ENCODE data around the gene ETFA.
A peak's percentile ranks its signal among the peaks of the same experiment; 100 is the strongest.

The ETFA gene

DNA sequence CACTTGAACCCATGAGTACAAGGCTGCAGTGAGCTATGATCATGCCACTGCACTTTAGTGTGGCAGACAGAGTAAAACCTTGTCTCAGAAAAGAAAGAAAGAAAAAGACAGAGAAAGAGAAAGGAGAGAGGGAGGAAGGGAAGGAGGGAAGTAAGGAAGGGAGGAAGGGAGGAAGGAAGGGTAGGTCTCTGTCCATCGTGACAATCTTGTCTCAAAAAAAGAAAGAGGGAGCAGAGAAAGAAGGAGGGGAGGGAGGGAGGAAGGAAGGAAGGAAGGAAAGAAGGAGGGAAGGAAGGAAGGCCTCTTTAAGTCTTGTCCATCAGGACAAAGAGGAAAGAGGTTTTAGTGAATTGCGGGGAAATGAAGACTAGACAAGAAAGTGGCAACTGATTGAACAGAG lies 122.2 kb downstream of the ETFA start:
- DNase-seq (ENCODE audit: low spot score in 2 of 2) (no peak), ATAC-seq (ENCODE audit: low read depth) (no peak)
- Mint-ChIP-seq H3K27me3 (peaks cover 25% of the 10 kb centered on the region), H3K4me3 (no peak overlapping the region), H3K4me1 (peaks cover 11% of the 10 kb centered on the region), H3K36me3 (no peaks in the 10 kb centered on the region), H3K27ac (no peak overlapping the region), H3K9me3 (peaks cover 1% of the 10 kb centered on the region)

DNA sequence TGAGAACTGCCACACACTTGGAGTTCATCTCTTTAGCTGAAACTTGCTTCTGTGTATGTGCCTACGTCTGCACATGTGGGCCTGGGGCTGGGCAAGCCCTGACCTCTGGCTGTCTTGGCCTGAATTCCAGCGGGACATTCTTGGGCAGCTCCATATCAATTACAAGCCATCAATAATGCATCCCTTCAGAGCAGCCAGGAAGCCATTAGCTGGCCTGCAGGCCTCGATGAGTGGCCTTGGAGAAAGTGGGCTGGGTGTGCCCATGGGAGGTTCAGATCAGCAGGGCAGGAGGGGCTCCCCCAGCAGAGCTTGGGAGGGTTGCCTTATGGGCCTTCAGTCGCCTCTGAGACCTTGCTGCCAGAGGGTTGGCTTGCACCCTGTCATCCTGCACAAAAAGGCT lies 124.1 kb downstream of the ETFA start:
- Mint-ChIP-seq H3K27me3 (peaks cover 27% of the 10 kb centered on the region), H3K4me3 (no peak overlapping the region), H3K36me3 (no peaks in the 10 kb centered on the region), H3K27ac (no peak overlapping the region), H3K4me1 (peaks cover 11% of the 10 kb centered on the region), H3K9me3 (peaks cover 1% of the 10 kb centered on the region)
- DNase-seq (ENCODE audit: low spot score in 2 of 2) (no peak), ATAC-seq (ENCODE audit: low read depth) (no peak)

DNA sequence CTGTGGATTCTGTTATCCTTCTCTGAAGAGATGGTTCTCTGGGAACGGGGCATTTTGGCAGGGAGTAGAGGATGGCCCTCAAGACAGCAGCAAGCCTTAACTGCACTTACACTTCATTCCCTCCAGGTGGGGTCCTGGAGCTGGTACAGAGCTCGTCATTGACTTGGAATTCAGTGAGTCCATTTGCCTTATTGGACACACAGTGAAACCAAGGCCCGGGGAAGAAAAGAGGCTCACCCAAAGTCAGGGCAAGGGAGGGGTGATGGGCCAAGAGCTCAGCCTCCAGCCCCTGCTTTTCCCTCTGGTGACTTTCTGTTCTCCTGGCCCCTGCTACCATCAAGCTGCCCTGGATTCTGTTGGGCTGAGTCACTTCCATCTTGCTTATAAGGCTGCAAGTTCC lies 125.6 kb downstream of the ETFA start:
- H3K9me3 Mint-ChIP-seq = peaks cover 1% of the 10 kb centered on the region
- ATAC-seq (ENCODE audit: low read depth) (peak; percentile 29), DNase-seq (ENCODE audit: low spot score in 2 of 2) (no peak)
- no peak overlapping the region for H3K27ac Mint-ChIP-seq
- H3K4me3 Mint-ChIP-seq = no peak overlapping the region
- H3K36me3 Mint-ChIP-seq = no peaks in the 10 kb centered on the region
- H3K27me3 Mint-ChIP-seq = peaks cover 36% of the 10 kb centered on the region
- H3K4me1 Mint-ChIP-seq = peaks cover 10% of the 10 kb centered on the region

DNA sequence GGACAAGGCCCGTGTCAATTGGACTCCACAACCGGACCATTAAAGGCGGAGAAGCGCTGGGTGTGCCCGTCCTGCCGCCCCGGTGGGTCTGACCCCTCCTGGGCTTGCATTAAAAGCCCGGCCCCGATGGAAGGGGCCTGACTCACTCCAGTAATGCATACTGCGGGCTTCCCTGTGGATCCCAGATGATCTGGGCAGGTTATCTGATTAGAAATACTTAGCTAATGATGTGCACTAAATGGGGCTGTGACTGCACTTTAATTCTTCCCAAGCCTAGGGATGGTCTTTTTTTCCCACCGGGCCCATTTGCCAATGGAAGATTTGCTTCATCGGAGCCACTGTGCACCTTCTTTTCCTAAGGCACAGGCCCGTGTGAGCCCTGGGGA lies 126.6 kb downstream of the ETFA start:
- peaks cover 28% of the 10 kb centered on the region for H3K27me3 Mint-ChIP-seq
- no peaks in the 10 kb centered on the region for H3K36me3 Mint-ChIP-seq
- H3K4me1 Mint-ChIP-seq = peaks cover 2% of the 10 kb centered on the region
- peaks cover 1% of the 10 kb centered on the region for H3K9me3 Mint-ChIP-seq
- DNase-seq (ENCODE audit: low spot score in 2 of 2) (no peak), ATAC-seq (ENCODE audit: low read depth) (no peak)
- H3K27ac Mint-ChIP-seq = no peak overlapping the region
- no peak overlapping the region for H3K4me3 Mint-ChIP-seq

DNA sequence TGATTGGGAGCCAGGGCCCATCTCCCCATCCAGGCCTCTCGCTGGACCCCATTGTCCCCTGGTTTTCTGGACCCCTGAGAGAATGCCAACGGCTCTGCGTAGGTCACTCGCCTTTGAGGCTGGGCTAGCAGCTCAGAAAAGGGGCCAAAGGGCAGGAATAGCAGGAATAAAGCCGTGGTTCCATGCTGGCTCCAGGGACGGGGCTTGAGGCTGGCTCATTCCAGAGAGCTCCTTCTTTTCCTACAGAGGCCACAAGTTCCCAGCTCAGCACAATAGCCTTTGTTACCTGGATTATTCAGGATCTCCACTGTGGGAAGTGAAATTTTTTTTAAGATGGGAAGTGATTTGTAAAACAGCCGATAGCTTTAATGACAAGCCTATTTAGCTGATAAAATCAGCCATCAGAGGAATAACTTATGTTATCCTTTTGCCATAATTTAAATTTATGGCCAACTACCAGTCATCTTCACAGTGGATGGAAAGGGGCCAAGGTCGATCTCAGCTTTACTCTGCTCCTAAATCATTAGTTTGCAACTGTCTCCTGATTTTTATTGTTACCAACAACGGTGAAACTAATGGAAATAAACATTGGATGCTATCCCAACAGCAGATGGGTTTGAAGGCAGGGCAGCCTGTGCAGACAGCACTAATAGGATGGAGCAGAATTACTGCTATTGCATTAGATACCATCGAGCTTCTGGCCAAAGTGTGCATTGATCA lies 127.2 kb downstream of the ETFA start:
- H3K36me3 Mint-ChIP-seq = no peaks in the 10 kb centered on the region
- H3K27me3 Mint-ChIP-seq = peaks cover 23% of the 10 kb centered on the region
- peaks cover 2% of the 10 kb centered on the region for H3K4me1 Mint-ChIP-seq
- no peak overlapping the region for H3K4me3 Mint-ChIP-seq
- ATAC-seq (ENCODE audit: low read depth) (no peak), DNase-seq (ENCODE audit: low spot score in 2 of 2) (no peak)
- no peak overlapping the region for H3K27ac Mint-ChIP-seq
- peaks cover 1% of the 10 kb centered on the region for H3K9me3 Mint-ChIP-seq

DNA sequence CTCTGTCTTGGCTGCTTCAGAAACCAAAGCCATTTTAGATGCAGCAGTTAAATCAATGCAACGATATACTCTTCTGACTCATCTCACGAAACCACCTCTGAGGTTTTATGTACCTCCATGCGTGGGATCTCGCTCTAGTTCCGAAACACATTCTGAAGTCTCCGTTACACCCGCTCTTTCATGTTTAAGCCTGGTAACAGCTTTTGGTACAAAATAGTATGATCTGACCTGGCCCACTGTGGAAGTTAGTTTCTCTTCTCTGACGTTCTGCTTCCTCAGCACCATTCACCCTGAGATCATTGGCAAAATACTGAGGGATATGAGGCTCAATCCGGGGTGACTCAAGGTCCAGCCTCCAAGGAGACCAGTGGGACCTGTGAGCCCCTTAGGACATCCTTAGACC lies 129.6 kb downstream of the ETFA start:
- no peak overlapping the region for H3K27ac Mint-ChIP-seq
- H3K9me3 Mint-ChIP-seq = no peaks in the 10 kb centered on the region
- DNase-seq (ENCODE audit: low spot score in 2 of 2) (no peak), ATAC-seq (ENCODE audit: low read depth) (no peak)
- H3K27me3 Mint-ChIP-seq = peaks cover 29% of the 10 kb centered on the region
- no peak overlapping the region for H3K4me3 Mint-ChIP-seq
- H3K4me1 Mint-ChIP-seq = peaks cover 2% of the 10 kb centered on the region
- H3K36me3 Mint-ChIP-seq = no peaks in the 10 kb centered on the region

DNA sequence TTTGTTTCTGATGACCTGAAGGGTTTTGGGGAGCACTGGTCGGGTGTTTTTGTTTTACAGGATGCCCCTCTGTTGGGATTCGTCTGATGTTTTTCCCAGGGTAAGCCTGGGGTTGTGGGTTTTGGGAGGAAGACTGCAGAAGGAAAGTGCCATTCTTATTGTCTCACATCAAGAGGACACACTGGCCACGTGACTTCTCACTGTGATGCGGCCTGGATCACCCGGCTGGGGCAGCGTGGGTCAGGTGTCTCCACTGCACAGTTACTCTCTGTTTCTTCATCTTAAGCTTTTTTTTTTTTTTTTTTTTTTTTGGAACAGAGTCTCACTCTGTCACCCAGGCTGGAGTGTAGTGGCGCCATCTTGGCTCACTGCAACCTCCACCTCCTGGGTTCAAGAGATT lies 130.9 kb downstream of the ETFA start:
- peaks cover 2% of the 10 kb centered on the region for H3K4me1 Mint-ChIP-seq
- ATAC-seq (ENCODE audit: low read depth) (no peak), DNase-seq (ENCODE audit: low spot score in 2 of 2) (no peak)
- H3K4me3 Mint-ChIP-seq = no peak overlapping the region
- no peaks in the 10 kb centered on the region for H3K9me3 Mint-ChIP-seq
- H3K27me3 Mint-ChIP-seq = peaks cover 25% of the 10 kb centered on the region
- H3K27ac Mint-ChIP-seq = no peak overlapping the region
- no peaks in the 10 kb centered on the region for H3K36me3 Mint-ChIP-seq

DNA sequence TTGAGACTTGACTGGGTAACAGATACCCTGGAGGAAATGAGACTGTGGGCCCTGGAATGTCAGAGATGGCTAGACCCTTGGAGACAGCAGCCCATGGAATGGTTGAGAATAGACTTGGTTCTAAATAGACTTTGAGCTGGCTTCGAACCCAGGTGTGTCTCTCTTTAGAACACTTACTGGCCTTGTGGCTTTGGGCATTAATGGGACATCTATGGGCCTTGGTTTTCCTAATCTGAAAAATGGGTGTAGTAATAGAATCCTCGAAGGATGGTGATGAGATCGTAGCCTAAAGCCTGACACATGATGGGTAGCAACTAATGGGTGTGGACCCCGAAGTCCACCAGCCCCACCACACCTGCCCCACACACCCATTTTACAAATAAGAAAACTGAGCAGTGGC lies 132.2 kb downstream of the ETFA start:
- no peak for ATAC-seq (ENCODE audit: low read depth)
- H3K4me3 Mint-ChIP-seq = no peak overlapping the region
- H3K27me3 Mint-ChIP-seq = peaks cover 23% of the 10 kb centered on the region
- H3K9me3 Mint-ChIP-seq = no peaks in the 10 kb centered on the region
- DNase-seq (ENCODE audit: low spot score in 2 of 2) = no peak
- H3K36me3 Mint-ChIP-seq = no peaks in the 10 kb centered on the region
- no peak overlapping the region for H3K27ac Mint-ChIP-seq
- H3K4me1 Mint-ChIP-seq = peaks cover 2% of the 10 kb centered on the region

DNA sequence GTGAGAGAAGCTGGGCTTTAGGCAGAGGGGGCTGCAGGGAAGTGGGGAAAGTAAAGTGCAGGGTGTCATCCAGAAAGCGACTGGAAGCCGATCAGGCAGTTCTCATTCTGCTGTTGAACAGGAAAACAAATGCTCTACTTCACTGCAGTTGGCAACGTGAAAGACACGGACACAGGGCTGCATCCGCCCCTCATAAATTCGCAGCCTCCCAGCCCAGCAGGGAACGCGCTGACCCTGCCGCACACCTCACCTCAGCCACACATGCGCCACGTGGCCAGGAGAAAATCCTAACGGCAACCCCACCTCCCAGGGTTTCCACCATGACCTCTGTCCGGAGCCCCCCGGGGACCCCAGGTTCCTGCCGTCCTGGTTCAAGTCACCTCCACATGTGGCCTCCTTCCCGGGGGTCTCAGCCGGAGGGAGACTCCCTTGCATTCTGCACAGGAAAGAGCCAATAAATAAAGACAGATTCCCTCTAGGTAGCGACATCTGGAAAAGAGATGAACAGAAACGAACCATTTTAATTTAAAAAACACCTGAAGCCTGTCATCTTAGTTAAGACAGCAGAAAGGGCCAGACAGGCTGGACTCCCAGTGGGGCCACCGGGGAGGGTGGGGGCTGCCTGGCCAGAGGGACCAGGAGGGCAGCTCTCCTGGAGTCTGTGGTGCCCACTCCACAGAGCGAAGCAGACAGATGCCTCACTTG lies 132.8 kb downstream of the ETFA start:
- H3K27ac Mint-ChIP-seq = no peak overlapping the region
- H3K4me1 Mint-ChIP-seq = peaks cover 2% of the 10 kb centered on the region
- no peak for ATAC-seq (ENCODE audit: low read depth)
- no peaks in the 10 kb centered on the region for H3K9me3 Mint-ChIP-seq
- no peaks in the 10 kb centered on the region for H3K36me3 Mint-ChIP-seq
- no peak for DNase-seq (ENCODE audit: low spot score in 2 of 2)
- peaks cover 21% of the 10 kb centered on the region for H3K27me3 Mint-ChIP-seq
- H3K4me3 Mint-ChIP-seq = no peak overlapping the region

DNA sequence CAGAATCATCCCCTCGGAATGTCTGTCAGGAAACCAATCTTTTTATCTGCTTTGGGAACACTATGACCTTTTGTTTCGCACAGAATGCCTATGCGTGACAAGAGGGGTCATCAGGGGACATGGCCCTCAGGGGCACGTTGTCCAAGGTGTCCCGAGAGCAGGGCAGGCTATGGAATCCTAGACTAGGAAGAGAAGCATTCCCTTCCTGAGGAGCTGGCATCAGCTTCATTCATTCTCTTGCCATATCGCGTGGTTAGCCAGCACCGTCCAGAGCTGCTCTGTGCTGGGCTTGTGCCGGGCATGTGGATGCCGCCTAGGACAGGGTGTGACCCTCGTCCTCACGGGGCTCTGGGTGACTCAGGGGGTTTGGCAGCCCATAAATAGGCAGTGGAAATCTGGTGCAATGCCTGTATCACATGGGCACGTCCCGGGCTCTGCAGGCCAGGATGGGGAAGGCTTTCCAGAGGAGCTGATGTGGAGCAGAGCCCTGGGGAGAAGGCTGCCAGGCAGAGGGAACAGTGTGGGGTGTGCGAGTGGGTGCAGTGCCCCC lies 133.7 kb downstream of the ETFA start:
- H3K4me3 Mint-ChIP-seq = no peak overlapping the region
- H3K27ac Mint-ChIP-seq = no peak overlapping the region
- peaks cover 26% of the 10 kb centered on the region for H3K27me3 Mint-ChIP-seq
- H3K9me3 Mint-ChIP-seq = no peaks in the 10 kb centered on the region
- DNase-seq (ENCODE audit: low spot score in 2 of 2) (no peak), ATAC-seq (ENCODE audit: low read depth) (no peak)
- H3K36me3 Mint-ChIP-seq = no peaks in the 10 kb centered on the region
- H3K4me1 Mint-ChIP-seq = peaks cover 2% of the 10 kb centered on the region

DNA sequence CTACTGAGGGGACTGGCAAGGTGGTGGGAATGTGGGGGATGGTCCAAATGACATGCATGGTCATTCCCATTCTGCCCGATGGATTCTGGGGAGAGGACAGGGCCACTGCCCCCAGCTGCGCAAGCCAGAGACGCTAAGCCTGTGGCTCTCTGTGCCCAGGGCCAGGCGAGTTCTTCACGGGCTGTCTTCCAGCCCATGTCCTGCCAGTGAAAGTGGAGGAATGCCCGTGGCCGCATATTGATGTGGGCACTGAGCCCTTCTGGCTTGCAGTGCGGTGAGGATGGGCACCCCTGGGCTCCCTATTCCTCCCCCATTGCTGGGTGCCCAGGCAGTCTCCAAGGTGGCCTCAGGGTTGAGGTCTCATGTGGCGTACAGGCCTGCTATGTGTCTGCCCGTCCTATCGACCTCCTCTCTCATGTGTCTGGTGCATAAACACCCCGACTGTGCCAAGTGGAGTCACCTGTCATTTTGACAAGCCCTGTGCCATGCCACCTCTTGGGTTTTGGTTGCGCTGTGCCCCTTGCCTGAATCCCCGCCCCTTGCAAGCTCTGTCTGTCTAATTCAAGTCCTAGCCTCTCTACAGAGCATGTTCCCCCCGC lies 134.7 kb downstream of the ETFA start:
- H3K4me1 Mint-ChIP-seq = no peaks in the 10 kb centered on the region
- DNase-seq (ENCODE audit: low spot score in 2 of 2) (no peak), ATAC-seq (ENCODE audit: low read depth) (no peak)
- H3K36me3 Mint-ChIP-seq = no peaks in the 10 kb centered on the region
- peaks cover 21% of the 10 kb centered on the region for H3K27me3 Mint-ChIP-seq
- H3K9me3 Mint-ChIP-seq = no peaks in the 10 kb centered on the region
- H3K27ac Mint-ChIP-seq = no peak overlapping the region
- no peak overlapping the region for H3K4me3 Mint-ChIP-seq

DNA sequence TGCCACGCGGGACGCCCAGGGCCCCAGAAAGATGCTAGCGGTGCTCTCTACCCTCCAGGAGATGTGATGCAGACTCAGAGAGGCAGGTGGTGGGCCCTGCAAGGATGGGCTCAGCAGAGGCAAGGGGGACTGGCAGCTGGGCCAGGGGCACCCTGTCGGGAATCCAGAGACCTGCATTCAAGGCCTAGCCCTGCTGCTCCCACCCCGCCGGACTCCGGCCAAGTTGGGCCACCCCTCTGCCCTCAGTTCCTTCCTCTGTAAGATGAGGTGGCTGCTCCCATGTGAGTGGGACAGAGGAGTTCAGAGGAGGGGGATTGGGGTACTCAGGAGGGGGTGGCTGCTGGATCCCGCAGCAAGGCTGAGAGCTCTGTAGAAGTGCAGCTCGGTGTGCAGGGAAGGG lies 135.2 kb downstream of the ETFA start:
- H3K36me3 Mint-ChIP-seq = no peaks in the 10 kb centered on the region
- no peaks in the 10 kb centered on the region for H3K9me3 Mint-ChIP-seq
- peaks cover 16% of the 10 kb centered on the region for H3K27me3 Mint-ChIP-seq
- ATAC-seq (ENCODE audit: low read depth) (no peak), DNase-seq (ENCODE audit: low spot score in 2 of 2) (no peak)
- no peak overlapping the region for H3K4me3 Mint-ChIP-seq
- no peak overlapping the region for H3K27ac Mint-ChIP-seq
- H3K4me1 Mint-ChIP-seq = no peaks in the 10 kb centered on the region

DNA sequence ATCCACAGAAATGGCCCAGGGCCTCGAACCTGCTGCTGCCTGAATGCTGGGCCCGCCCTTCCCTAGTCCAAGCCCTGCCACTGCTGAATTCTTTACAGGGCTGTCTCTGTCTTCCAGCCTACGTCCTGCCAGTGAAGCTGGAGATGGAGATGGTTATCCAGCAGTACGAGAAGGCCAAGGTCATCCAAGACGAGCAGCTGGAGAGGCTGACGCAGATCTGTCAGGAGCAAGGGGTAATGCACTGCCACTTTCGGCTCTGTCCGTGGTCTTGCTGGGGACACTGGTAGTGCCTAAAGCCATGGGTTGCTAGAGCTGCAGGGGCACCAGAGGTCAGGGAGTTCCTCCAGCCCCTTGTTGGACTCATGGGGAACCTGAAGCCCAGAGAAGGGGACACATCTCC lies 135.8 kb downstream of the ETFA start:
- Mint-ChIP-seq H3K4me1 (no peaks in the 10 kb centered on the region), H3K36me3 (no peaks in the 10 kb centered on the region), H3K4me3 (no peak overlapping the region), H3K27ac (no peak overlapping the region), H3K9me3 (no peaks in the 10 kb centered on the region), H3K27me3 (peaks cover 16% of the 10 kb centered on the region)
- DNase-seq (ENCODE audit: low spot score in 2 of 2) = no peak
- no peak for ATAC-seq (ENCODE audit: low read depth)

DNA sequence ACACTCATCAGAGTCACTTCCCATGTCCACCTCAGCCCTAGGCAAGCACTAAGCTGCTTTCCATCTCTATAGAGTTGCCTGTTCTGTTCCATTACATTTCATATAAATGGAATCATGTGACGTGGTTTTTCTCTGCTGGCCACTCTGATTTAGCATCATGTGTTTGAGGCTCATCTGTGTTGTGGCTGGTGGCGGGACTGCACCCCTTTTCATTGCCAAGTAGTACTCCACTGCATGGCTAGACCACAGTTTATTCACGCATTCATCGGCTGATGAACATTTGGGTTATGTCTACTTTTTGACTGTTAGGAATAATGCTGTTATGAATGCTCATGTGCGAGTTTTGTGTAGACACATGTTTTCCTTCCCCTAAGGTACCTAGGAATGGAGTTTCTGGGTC lies 136.6 kb downstream of the ETFA start:
- H3K9me3 Mint-ChIP-seq = no peaks in the 10 kb centered on the region
- H3K4me1 Mint-ChIP-seq = no peaks in the 10 kb centered on the region
- peaks cover 16% of the 10 kb centered on the region for H3K27me3 Mint-ChIP-seq
- no peak overlapping the region for H3K4me3 Mint-ChIP-seq
- DNase-seq (ENCODE audit: low spot score in 2 of 2) (no peak), ATAC-seq (ENCODE audit: low read depth) (no peak)
- H3K27ac Mint-ChIP-seq = no peak overlapping the region
- no peaks in the 10 kb centered on the region for H3K36me3 Mint-ChIP-seq
